ENCODE data around the gene RALGAPA2.

DNA sequence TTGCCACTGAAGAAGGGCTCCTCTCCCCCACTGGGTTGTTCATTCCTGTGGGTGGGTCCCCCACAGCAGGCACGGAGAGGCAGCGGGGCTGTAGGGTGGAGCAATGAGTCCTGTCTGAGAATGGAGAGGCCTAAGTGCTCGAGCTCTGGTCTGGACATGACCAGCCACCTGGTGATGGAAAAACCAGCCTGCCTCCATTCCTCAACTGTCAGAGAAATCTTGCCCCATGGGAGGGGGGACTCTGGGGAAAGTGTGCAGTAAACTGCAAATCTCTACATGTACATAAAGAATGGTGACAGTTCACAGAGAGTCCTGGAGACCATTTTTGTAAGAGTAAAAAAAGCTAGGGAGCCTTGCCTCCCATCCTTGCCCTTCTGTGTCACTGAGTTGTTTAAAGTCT lies 310.5 kb downstream of the RALGAPA2 start:
- TF ChIP-seq POLR2A (IDR thresholded peaks at IDR 0.05) (no peak), EP300 (IDR thresholded peaks at IDR 0.05) (no peak)
- TF ChIP-seq, protein P1, sequence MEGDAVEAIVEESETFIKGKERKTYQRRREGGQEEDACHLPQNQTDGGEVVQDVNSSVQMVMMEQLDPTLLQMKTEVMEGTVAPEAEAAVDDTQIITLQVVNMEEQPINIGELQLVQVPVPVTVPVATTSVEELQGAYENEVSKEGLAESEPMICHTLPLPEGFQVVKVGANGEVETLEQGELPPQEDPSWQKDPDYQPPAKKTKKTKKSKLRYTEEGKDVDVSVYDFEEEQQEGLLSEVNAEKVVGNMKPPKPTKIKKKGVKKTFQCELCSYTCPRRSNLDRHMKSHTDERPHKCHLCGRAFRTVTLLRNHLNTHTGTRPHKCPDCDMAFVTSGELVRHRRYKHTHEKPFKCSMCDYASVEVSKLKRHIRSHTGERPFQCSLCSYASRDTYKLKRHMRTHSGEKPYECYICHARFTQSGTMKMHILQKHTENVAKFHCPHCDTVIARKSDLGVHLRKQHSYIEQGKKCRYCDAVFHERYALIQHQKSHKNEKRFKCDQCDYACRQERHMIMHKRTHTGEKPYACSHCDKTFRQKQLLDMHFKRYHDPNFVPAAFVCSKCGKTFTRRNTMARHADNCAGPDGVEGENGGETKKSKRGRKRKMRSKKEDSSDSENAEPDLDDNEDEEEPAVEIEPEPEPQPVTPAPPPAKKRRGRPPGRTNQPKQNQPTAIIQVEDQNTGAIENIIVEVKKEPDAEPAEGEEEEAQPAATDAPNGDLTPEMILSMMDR (IDR thresholded peaks at IDR 0.05), result no peak

Measured in ovary (tissue), 3 donors.